ENCODE data around the gene HNRNPA1.

The HNRNPA1 gene

GRCh38 chr12:54285150-54286041 is 4.9 kb downstream of the HNRNPA1 start:
- no peaks in the 10 kb centered on the region for H3K9me3 ChIP-seq
- TF ChIP-seq CTCF (IDR thresholded peaks at IDR 0.05), result no peak
- H3K4me3 ChIP-seq (ENCODE audit: low read depth in 1 of 2, low read length in 1 of 2), result no peak overlapping the region
- no peaks in the 10 kb centered on the region for H3K27me3 ChIP-seq
- H3K36me3 ChIP-seq, result peaks cover 82% of the 10 kb centered on the region
- peak overlapping the region; percentile 79 for H3K27ac ChIP-seq
- H3K4me1 ChIP-seq (ENCODE audit: control insufficient read depth in 1 of 2, insufficient read depth in 1 of 2, low read depth in 1 of 2, low read length in 1 of 2), result peaks cover 92 to 96% of the 10 kb centered on the region in 2 experiments

- H3K27ac ChIP-seq, result peak overlapping the region; percentile 79
- no peak overlapping the region for H3K4me3 ChIP-seq (ENCODE audit: low read depth in 1 of 2, low read length in 1 of 2)
- H3K27me3 ChIP-seq, result no peaks in the 10 kb centered on the region
- no peak for TF ChIP-seq CTCF (IDR thresholded peaks at IDR 0.05)
- H3K4me1 ChIP-seq (ENCODE audit: control insufficient read depth in 1 of 2, insufficient read depth in 1 of 2, low read depth in 1 of 2, low read length in 1 of 2), result peaks cover 93 to 98% of the 10 kb centered on the region in 2 experiments
- no peaks in the 10 kb centered on the region for H3K9me3 ChIP-seq
- H3K36me3 ChIP-seq, result peaks cover 91% of the 10 kb centered on the region
These were observed 5.8 kb downstream of the HNRNPA1 start for GRCh38 chr12:54286042-54287030.

GRCh38 chr12:54287261-54288157 is 7.0 kb downstream of the HNRNPA1 start:
- Histone ChIP-seq H3K36me3 (peaks cover 98% of the 10 kb centered on the region), H3K27ac (peak overlapping the region; percentile 79), H3K4me3 (ENCODE audit: low read depth in 1 of 2, low read length in 1 of 2) (no peak overlapping the region), H3K4me1 (ENCODE audit: control insufficient read depth in 1 of 2, insufficient read depth in 1 of 2, low read depth in 1 of 2, low read length in 1 of 2) (peaks cover 93 to 98% of the 10 kb centered on the region in 2 experiments), H3K9me3 (no peaks in the 10 kb centered on the region), H3K27me3 (no peaks in the 10 kb centered on the region)
- TF ChIP-seq CTCF (IDR thresholded peaks at IDR 0.05), result no peak

GRCh38 chr12:54292083-54292930 is 11.8 kb downstream of the HNRNPA1 start:
- peaks cover 88% of the 10 kb centered on the region for H3K36me3 ChIP-seq
- H3K27me3 ChIP-seq, result no peaks in the 10 kb centered on the region
- no peak overlapping the region for H3K4me3 ChIP-seq (ENCODE audit: low read depth in 1 of 2, low read length in 1 of 2)
- H3K27ac ChIP-seq, result peak overlapping the region; percentile 51
- no peak for TF ChIP-seq CTCF (IDR thresholded peaks at IDR 0.05)
- no peaks in the 10 kb centered on the region for H3K9me3 ChIP-seq
- peaks cover 92 to 97% of the 10 kb centered on the region in 2 experiments for H3K4me1 ChIP-seq (ENCODE audit: control insufficient read depth in 1 of 2, insufficient read depth in 1 of 2, low read depth in 1 of 2, low read length in 1 of 2)
